ENCODE results near the gene CCDC87.
A peak's percentile ranks its signal among the peaks of the same experiment; 100 is the strongest.
"Not testable (repeated sequence)": the region's sequence is repeated elsewhere in the genome, so short reads cannot be mapped to it uniquely, and the experiment has no call there.

CCDC87 gene

GRCh38 chr11:66592457-66593302 is at the start of gene CCDC87, which contains the start of gene CCS:
TSS of gene CCDC87 (minus strand) at chr11:66593063. CDS start at chr11:66593015, 48 bp downstream.
TSS of gene CCS (plus strand) at chr11:66593185. CDS start at chr11:66593262, 77 bp downstream.
- Histone ChIP-seq H3K4me3 (peak within 1 kb of the TSS; percentile 61 to 79 (median 71)), H3K4me2 (peak within 1 kb of the TSS; percentile 90 to 99 (median 95)), H3K27me3 (no peaks in the 10 kb centered on the region), H3K4me1 (peaks cover 45 to 66% (median 60%) of the 10 kb centered on the region in 10 experiments), H3K9me3 (replicated peaks in 1 of 11) (peaks cover 0 to 29% (median 17%) of the 10 kb centered on the region in 11 experiments; a peak in 17 of 22 replicates), H3K27ac (peak within 1 kb of the TSS; percentile 70 to 89 (median 79)), H3K9ac (peak within 1 kb of the TSS; percentile 72 to 92 (median 85)), H4K20me1 (peaks cover 0 to 16% (median 6%) of the 10 kb centered on the region in 11 experiments; a peak in 6 of 22 replicates), H3K36me3 (peaks cover 0 to 4% (median 0%) of the 10 kb centered on the region in 11 experiments; a peak in 3 of 22 replicates)
- no peak for TF ChIP-seq Cebpa-rat (IDR thresholded peaks at IDR 0.05)

- Histone ChIP-seq H4K20me1 (peaks cover 77 to 94% (median 85%) of the 10 kb centered on the region in 11 experiments), H3K4me2 (peak overlapping the region; percentile 78 to 98 (median 88)), H3K4me3 (peak overlapping the region; percentile 71 to 95 (median 84)), H3K9ac (peak overlapping the region; percentile 54 to 98 (median 93); a peak in 17 of 22 replicates), H3K27ac (no peak overlapping the region), H3K9me3 (replicated peaks in 1 of 11) (no peaks in the 10 kb centered on the region), H3K36me3 (peaks cover 70 to 85% (median 80%) of the 10 kb centered on the region in 11 experiments), H3K27me3 (no peaks in the 10 kb centered on the region), H3K4me1 (peaks cover 63 to 88% (median 68%) of the 10 kb centered on the region in 10 experiments)
- TF ChIP-seq Cebpa-rat (IDR thresholded peaks at IDR 0.05) = no peak
These were observed 49.0 kb upstream of the CCDC87 start for GRCh38 chr11:66641834-66642233.

- H3K27ac ChIP-seq = peak overlapping the region in 1 of 11 experiments; percentile 91; a peak in 2 of 22 replicates
- not testable (repeated sequence) for H3K9me3 ChIP-seq (replicated peaks in 1 of 11); H3K27me3 ChIP-seq
- H3K4me2 ChIP-seq = peak overlapping the region; percentile 78 to 98 (median 88)
- peaks cover 50 to 85% (median 79%) of the 10 kb centered on the region in 11 experiments for H3K36me3 ChIP-seq
- peak overlapping the region; percentile 91 to 98 (median 95); a peak in 20 of 22 replicates for H3K9ac ChIP-seq
- peaks cover 62 to 77% (median 65%) of the 10 kb centered on the region in 10 experiments for H3K4me1 ChIP-seq
- H3K4me3 ChIP-seq = peak overlapping the region; percentile 71 to 95 (median 84)
- H4K20me1 ChIP-seq = peaks cover 62 to 94% (median 85%) of the 10 kb centered on the region in 11 experiments
These were observed 47.0 kb upstream of the CCDC87 start for GRCh38 chr11:66639814-66640340.

GRCh38 chr11:66639066-66639813 is 46.4 kb upstream of the CCDC87 start:
- no peaks in the 10 kb centered on the region for H3K27me3 ChIP-seq
- H3K9ac ChIP-seq = peak overlapping the region; percentile 91 to 98 (median 95)
- peaks cover 46 to 85% (median 79%) of the 10 kb centered on the region in 11 experiments for H3K36me3 ChIP-seq
- peak overlapping the region; percentile 78 to 98 (median 88) for H3K4me2 ChIP-seq
- no peaks in the 10 kb centered on the region for H3K9me3 ChIP-seq (replicated peaks in 1 of 11)
- H4K20me1 ChIP-seq = peaks cover 56 to 94% (median 85%) of the 10 kb centered on the region in 11 experiments
- peaks cover 56 to 70% (median 60%) of the 10 kb centered on the region in 10 experiments for H3K4me1 ChIP-seq
- no peak for TF ChIP-seq Cebpa-rat (IDR thresholded peaks at IDR 0.05)
- peak overlapping the region; percentile 71 to 95 (median 84) for H3K4me3 ChIP-seq
- H3K27ac ChIP-seq = peak overlapping the region; percentile 81 to 98 (median 95)

- Histone ChIP-seq H3K27me3 (no peaks in the 10 kb centered on the region), H4K20me1 (peaks cover 51 to 94% (median 85%) of the 10 kb centered on the region in 11 experiments), H3K27ac (peak within 1 kb of the TSS; percentile 81 to 98 (median 95)), H3K4me1 (peaks cover 48 to 62% (median 52%) of the 10 kb centered on the region in 10 experiments), H3K9ac (peak within 1 kb of the TSS; percentile 91 to 98 (median 95)), H3K4me3 (peak within 1 kb of the TSS; percentile 71 to 95 (median 84)), H3K4me2 (peak within 1 kb of the TSS; percentile 79 to 98 (median 88)), H3K9me3 (replicated peaks in 1 of 11) (no peaks in the 10 kb centered on the region), H3K36me3 (peaks cover 42 to 85% (median 79%) of the 10 kb centered on the region in 11 experiments)
- peak in 5 of 11 experiments; percentile 13 to 56 (median 37); a peak in 5 of 22 replicates for TF ChIP-seq Cebpa-rat (IDR thresholded peaks at IDR 0.05)
These were observed 45.6 kb upstream of the CCDC87 start, which contains the start of gene RBM4 for GRCh38 chr11:66638177-66639065. TSS of gene RBM4 (plus strand) at chr11:66638703. CDS start at chr11:66639712, 1,009 bp downstream.

GRCh38 chr11:66637557-66638176 is 44.8 kb upstream of the CCDC87 start:
- no peaks in the 10 kb centered on the region for H3K9me3 ChIP-seq (replicated peaks in 1 of 11)
- no peaks in the 10 kb centered on the region for H3K27me3 ChIP-seq
- peak overlapping the region; percentile 16 to 91 (median 78); a peak in 18 of 20 replicates for H3K4me3 ChIP-seq
- TF ChIP-seq Cebpa-rat (IDR thresholded peaks at IDR 0.05) = no peak
- peak overlapping the region; percentile 38 to 98 (median 93); a peak in 21 of 22 replicates for H3K27ac ChIP-seq
- H3K9ac ChIP-seq = peak overlapping the region; percentile 48 to 98 (median 95); a peak in 20 of 22 replicates
- H4K20me1 ChIP-seq = peaks cover 51 to 94% (median 85%) of the 10 kb centered on the region in 11 experiments
- peaks cover 42 to 85% (median 79%) of the 10 kb centered on the region in 11 experiments for H3K36me3 ChIP-seq
- peaks cover 42 to 55% (median 45%) of the 10 kb centered on the region in 10 experiments for H3K4me1 ChIP-seq
- H3K4me2 ChIP-seq = peak overlapping the region; percentile 57 to 86 (median 79)

GRCh38 chr11:66636411-66636810 is 43.5 kb upstream of the CCDC87 start:
- Histone ChIP-seq H3K36me3 (peaks cover 44 to 85% (median 79%) of the 10 kb centered on the region in 11 experiments), H3K27ac (peak overlapping the region in 3 of 11 experiments; percentile 13 to 95 (median 91); a peak in 2 of 22 replicates), H3K4me3 (no peak overlapping the region), H4K20me1 (peaks cover 51 to 94% (median 85%) of the 10 kb centered on the region in 11 experiments), H3K4me1 (peaks cover 29 to 45% (median 33%) of the 10 kb centered on the region in 10 experiments), H3K4me2 (no peak overlapping the region), H3K9ac (peak overlapping the region in 2 of 11 experiments; percentile 4 to 7; a peak in 2 of 22 replicates), H3K9me3 (replicated peaks in 1 of 11) (no peaks in the 10 kb centered on the region), H3K27me3 (no peaks in the 10 kb centered on the region)
- TF ChIP-seq Cebpa-rat (IDR thresholded peaks at IDR 0.05) = no peak
